NCI-H128 (cell line): ENCODE data around the gene COL8A1.

Source experiments
- DNase-seq: peaks from one replicate; lab custom pipeline; 2025; ENCODE audit not compliant: unreplicated experiment; lab: John Stamatoyannopoulos, UW

Gene COL8A1

GRCh38 chr3:99753268-99753975 lies 115.0 kb downstream of the COL8A1 start:
- DNase-seq = no peak

- DNase-seq = no peak
These were observed 117.4 kb downstream of the COL8A1 start for GRCh38 chr3:99755831-99756230.

GRCh38 chr3:99757966-99758365 lies 119.6 kb downstream of the COL8A1 start:
- no peak for DNase-seq

DNA sequence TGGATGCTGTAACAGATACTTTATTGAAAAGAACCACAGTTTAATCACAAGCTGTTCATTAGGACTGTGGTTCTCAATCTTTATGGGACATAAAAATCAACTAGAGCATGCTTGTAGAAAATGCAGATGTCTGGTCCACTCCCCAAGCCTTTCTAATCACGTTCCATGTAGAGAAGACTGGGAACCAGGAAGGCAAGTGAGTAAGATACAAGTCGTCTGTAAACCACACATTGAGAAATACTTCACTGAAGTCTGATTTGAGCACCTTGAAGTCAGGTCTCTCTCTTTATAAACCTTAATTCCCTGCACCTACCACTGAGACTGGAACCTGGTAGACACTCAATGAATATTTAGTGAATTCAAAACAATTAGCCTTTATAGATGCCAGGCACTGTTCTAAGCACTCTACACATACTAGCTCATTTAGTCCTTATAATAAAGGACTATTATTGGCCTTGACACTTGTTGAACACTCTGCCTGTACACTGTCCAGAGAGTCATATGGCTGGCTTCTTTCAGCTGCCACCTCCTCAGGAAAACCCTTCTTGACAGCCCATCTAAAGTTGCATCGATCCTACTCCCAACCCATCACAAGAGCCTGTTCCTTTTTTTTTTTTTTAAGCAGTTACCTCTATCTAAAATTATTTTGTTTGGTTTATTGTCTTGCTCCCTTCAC lies 120.2 kb downstream of the COL8A1 start:
- DNase-seq = no peak

- no peak for DNase-seq
These were observed 121.6 kb downstream of the COL8A1 start for GRCh38 chr3:99760031-99760430.

- no peak for DNase-seq
These were observed 122.2 kb downstream of the COL8A1 start for GRCh38 chr3:99760629-99761028.

DNA sequence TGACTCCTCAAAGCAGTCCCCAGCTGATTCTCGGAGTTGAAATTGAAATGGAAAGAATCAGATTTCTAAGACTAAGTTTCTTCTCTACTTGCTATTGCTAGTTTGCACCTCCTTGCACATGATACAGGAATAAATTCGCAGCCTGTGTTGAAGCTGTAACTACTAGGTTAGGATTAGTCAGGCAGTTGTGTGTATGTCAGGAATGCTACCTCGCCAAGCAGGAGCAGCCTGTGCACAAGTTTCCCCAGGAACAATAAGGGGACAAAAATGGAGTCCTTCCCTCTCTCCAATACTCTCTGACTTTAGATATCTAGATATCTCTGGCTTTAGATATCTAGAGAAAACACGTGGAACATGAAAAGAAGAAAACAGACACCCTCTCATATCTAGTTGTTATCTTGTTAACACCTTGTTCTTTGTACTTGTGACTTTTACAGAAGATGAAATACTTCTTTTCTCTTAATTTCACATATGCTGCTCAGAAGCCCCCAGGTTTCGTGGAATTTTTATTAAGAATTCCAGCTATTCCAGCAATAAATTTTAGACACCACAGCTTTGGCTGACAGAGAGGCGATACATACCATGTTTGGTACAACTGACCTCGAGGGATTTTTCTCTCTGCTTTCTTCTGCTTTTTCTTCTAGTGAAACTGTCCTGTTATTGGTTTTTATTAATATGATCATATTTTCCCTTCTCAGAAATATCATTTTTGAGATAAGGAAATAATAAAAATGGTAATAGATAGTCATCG lies 123.2 kb downstream of the COL8A1 start:
- no peak for DNase-seq

GRCh38 chr3:99762901-99763300 lies 124.5 kb downstream of the COL8A1 start:
- no peak for DNase-seq

DNA sequence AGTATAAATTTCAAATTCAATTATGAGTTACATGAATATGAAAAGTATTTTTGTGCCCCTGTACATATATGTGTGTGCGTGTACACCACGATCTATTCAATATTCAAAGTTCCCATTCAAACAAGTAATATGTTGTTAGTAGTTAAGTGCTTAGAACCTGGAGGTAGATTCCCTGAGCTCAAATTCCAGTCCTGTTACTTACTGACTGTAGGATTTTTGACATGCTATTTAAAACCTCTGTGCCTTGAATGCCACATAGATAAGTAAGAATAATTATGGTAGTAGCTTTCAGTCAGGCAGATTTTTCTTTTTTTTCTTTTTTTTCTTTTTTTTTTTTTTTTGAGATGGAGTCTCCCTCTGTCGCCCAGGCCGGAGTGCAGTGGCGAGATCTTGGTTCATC lies 126.0 kb downstream of the COL8A1 start:
- DNase-seq = no peak

- no peak for DNase-seq
These were observed 126.9 kb downstream of the COL8A1 start for GRCh38 chr3:99765042-99765942.

DNA sequence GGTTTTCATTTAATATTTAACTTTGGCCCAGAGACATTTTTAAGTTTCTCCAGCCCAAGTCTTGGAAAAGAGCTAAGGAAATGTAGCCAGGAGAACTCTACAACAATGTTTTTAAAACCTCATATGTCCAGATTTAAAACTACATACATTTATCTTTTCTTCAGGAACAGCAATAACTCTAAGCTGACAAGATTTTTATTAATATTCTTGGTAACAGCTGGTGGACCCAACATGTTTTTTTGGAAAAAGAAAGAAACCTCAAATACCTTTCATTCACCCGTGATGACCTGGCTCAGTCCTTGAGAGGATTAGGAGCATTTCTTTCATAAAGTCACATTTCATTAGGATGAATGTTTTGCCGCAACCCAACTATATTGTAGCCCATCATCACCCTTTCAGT lies 128.9 kb downstream of the COL8A1 start:
- DNase-seq = no peak

DNA sequence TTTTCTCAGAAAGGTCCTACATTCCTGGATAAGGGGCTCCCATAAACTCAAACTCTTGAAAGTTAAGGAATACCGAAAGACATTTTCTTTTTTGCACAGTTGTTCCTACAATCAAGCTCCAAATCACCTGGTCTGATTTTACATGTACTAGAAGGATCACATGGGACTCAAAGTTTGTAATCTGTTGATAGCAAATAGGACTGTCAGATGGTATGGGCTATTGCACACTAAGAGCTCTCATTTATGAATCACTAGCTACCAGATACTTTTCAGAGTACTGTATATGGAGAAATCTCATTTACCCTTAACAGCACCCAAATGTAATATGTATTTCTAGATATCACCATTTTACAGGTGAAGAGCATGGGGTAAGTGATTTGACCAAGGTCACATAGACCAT lies 129.7 kb downstream of the COL8A1 start:
- DNase-seq = no peak

DNA sequence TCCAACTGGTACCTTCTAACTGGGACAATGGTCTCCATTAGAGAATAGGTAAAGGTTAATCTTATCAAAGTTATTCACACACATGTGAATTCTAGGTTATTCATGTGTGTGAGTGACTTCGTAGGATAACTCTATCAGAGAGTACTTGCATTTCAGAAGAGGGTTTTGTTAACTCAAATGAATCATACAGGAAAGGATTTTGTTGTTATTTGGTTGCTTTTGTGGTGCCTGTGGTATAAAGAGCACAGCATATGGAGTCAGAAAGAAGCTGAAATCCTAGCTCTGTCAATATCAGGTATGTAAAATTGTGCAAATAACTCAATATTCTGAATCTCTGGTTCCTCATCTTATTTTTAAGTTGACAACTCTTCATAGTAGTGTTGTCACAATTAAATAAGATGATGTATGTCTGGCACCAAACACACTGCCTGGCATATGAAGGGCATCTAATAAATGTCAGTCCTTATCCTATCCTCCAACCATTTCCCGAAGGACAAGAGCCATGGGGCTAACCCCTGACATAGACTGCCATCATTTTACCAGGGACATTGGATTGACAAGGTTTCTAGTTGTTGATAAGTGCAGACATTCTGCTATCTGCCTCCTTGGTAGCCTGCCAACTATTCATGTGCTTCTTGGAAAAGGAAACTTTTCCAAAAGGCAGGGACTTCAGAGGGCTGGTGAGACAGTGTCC lies 130.6 kb downstream of the COL8A1 start:
- DNase-seq = no peak

GRCh38 chr3:99772171-99772570 lies 133.8 kb downstream of the COL8A1 start:
- DNase-seq = no peak

DNA sequence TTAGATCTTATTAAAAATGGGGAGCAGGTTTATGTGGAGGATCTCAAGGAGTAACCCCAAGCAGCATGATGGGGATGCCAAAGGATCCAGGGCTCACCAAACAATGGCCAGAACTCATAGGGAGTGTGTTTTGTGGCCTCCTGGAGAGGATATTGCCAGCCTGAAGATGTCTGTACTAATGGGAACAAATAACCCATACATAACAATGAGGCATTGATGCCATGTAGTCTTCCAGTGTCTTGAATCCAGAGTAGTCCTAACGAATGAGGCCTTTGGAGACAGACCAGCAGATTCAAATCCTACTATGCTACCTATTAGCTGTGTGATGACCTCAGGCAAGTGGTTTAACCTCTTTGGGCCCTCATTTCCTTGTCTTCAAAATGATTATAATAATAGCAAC lies 134.3 kb downstream of the COL8A1 start:
- DNase-seq = no peak

DNA sequence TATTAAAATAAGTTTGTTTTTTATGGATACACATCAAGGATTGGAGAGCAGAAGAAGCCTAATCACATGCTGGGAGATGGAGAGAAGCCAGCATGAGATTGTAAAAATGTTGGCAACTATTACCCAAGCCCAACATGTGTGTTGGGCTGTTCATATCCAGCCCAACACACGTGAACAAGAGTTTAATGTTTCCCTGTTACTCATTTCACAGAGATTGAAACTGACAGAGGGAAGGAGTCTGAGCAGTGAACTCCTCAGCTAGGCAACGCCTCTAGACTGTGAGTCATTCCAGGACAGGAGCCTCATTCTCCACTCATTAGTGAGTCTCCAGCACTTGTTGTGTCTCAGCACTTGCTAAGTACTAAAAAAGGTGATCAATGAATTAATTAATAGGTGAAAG lies 136.1 kb downstream of the COL8A1 start:
- DNase-seq = no peak

DNA sequence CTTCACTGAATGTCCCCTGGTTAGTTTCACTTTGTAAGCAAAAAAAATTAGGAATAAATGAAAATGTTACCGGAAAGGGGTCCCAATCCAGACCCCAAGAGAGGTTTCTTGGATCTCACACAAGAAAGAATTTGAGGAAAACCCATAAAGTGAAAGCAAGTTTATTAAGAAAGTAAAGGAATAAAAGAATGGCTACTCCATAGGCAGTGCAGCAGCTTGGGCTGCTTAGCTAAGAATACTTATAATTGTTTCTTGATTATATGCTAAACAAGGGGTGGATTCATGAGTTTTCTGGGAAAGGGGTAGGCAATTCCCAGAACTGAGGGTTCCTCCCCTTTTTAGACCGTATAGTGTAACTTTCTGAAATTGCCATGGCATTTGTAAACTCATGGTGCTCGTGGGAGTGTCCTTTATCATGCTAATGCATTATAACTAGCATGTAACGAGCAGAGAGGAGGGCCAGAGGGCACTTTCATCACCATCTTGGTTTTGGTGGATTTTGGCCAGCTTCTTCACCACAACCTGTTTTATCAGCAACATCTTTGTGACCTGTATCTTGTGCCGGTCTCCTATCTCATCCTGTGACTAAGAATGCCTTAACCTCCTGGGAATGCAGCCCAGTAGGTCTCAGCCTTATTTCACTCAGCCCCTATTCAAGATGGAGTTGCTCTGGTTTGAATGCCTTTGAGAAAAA lies 138.3 kb downstream of the COL8A1 start:
- DNase-seq = no peak

DNA sequence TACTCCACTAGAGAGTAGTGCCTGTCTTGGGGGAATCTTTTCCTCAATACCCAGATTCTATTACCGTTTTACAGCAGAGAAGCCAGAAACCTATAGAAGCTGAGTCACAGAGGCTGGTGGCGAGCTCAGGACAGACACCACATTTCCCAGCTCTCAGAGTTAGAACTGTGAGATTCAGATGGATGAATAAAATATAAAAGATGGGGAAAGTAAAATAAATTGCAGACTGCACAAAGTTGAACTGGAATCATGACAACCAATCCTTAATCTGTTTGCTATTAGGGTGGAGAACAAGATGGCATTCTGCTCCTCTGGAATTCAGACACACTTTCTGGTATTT lies 138.8 kb downstream of the COL8A1 start:
- DNase-seq = no peak

GRCh38 chr3:99777708-99778107 lies 139.3 kb downstream of the COL8A1 start:
- no peak for DNase-seq

DNA sequence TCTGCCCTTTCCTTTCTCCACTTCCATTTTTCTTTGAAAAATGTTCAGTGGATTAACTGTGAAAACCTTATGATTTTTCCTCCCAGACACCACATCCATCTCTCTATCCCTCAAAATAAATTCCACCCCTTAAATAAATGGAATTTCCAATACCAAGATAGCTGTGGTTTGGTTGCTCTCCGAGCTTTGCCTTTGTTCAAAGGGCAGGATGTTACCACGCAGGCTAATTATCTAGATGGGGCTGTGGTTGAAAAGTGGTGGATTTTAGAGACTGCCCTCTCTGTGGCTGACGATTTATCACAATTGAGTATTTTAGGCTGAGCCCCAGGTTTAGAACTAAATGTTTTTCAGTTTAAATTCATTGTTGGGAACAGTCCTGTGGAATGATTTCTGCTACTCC lies 142.4 kb downstream of the COL8A1 start:
- no peak for DNase-seq
